Hematopoietic multipotent progenitor cell (in vitro differentiated cells): Measurements from ENCODE around the gene SOX5. TPM values are rescaled to one million over a fixed set of nuclear protein-coding genes. Genes with fewer than 3 reads are reported as not detected.

Source experiments
- DNase-seq, 3 donors: peaks; one replicate each; pipeline ENCODE4 v3.0.0-alpha.2; 2011 to 2015; ENCODE audit warnings: low read depth in 2 of 3, low spot score in 2 of 3
- total RNA-seq: library from RNA; depleted of rRNA; stranded (reverse); fragments of >200 nt; gene quantifications from one replicate; pipeline ENCODE4 v1.2.3, GENCODE V29; 2012

Gene SOX5
- total RNA-seq, 1 donor = 0.27 TPM

- no peak for DNase-seq
These were observed 244.2 kb downstream of the SOX5 start for GRCh38 chr12:23704992-23705943.

GRCh38 chr12:23703051-23703450 lies 246.4 kb downstream of the SOX5 start:
- no peak for DNase-seq

- DNase-seq = no peak
These were observed 250.4 kb downstream of the SOX5 start for GRCh38 chr12:23699031-23699430.

GRCh38 chr12:23694920-23695319 lies 254.6 kb downstream of the SOX5 start:
- no peak for DNase-seq

- DNase-seq = no peak
These were observed 255.2 kb downstream of the SOX5 start for GRCh38 chr12:23694307-23694706.

- DNase-seq = no peak
These were observed 261.5 kb downstream of the SOX5 start for GRCh38 chr12:23687947-23688346.

- no peak for DNase-seq
These were observed 263.4 kb downstream of the SOX5 start for GRCh38 chr12:23686095-23686494.

GRCh38 chr12:23684121-23684520 lies 265.3 kb downstream of the SOX5 start:
- no peak for DNase-seq

- no peak for DNase-seq
These were observed 268.2 kb downstream of the SOX5 start for GRCh38 chr12:23681237-23681636.

- no peak for DNase-seq
These were observed 275.4 kb downstream of the SOX5 start for GRCh38 chr12:23674064-23674463.

- DNase-seq = no peak
These were observed 277.6 kb downstream of the SOX5 start for GRCh38 chr12:23671881-23672280.

GRCh38 chr12:23670684-23671083 lies 278.8 kb downstream of the SOX5 start:
- DNase-seq = no peak

- DNase-seq = no peak
These were observed 279.8 kb downstream of the SOX5 start for GRCh38 chr12:23669691-23670090.

- no peak for DNase-seq
These were observed 282.6 kb downstream of the SOX5 start for GRCh38 chr12:23666866-23667265.

- DNase-seq = no peak
These were observed 286.5 kb downstream of the SOX5 start for GRCh38 chr12:23662966-23663365.

- DNase-seq = no peak
These were observed 290.3 kb downstream of the SOX5 start for GRCh38 chr12:23659131-23659530.

GRCh38 chr12:23657598-23657997 lies 291.9 kb downstream of the SOX5 start:
- no peak for DNase-seq

- DNase-seq = no peak
These were observed 293.6 kb downstream of the SOX5 start for GRCh38 chr12:23655884-23656283.

GRCh38 chr12:23655112-23655511 lies 294.4 kb downstream of the SOX5 start:
- DNase-seq = no peak

GRCh38 chr12:23648546-23648945 lies 300.9 kb downstream of the SOX5 start:
- DNase-seq = no peak

- DNase-seq = no peak
These were observed 308.7 kb downstream of the SOX5 start for GRCh38 chr12:23640754-23641153.

- DNase-seq = no peak
These were observed 315.1 kb downstream of the SOX5 start for GRCh38 chr12:23634344-23634743.
